Uterus (tissue), 4 donors: Measurements from ENCODE around the gene LYPD6B. TPM values are rescaled to one million over a fixed set of nuclear protein-coding genes. Genes with fewer than 3 reads are reported as not detected.

Experiments
- DNase-seq, 2 donors: peaks; one replicate each; pipeline ENCODE4 v3.0.0-alpha.2; 2019 to 2020
- H3K27ac ChIP-seq, 2 donors: fragments of 200-600 bp; sonication (generic); 1 replicate in 1 of 2; 2 replicates in 1 of 2; pipeline ENCODE4 v1.5.1; 2016 to 2018
- H3K27me3 ChIP-seq, 2 donors: fragments of 200-600 bp; sonication (generic); one replicate each; pipeline ENCODE4 v1.5.1; 2018 to 2019; ENCODE audit warnings: control low read depth in 1 of 2
- H3K36me3 ChIP-seq, 2 donors: fragments of 200-600 bp; sonication (generic); one replicate each; pipeline ENCODE4 v1.5.1; 2019; ENCODE audit warnings: control low read depth in 1 of 2
- H3K4me1 ChIP-seq, 2 donors: fragments of 200-600 bp; sonication (generic); one replicate each; pipeline ENCODE4 v1.5.1; 2018 to 2019; ENCODE audit warnings: control low read depth in 1 of 2
- H3K4me3 ChIP-seq, 2 donors: fragments of 200-600 bp; sonication (generic); 1 replicate in 1 of 2; 2 replicates in 1 of 2; pipeline ENCODE4 v1.5.1; 2018 to 2019; ENCODE audit warnings: mild to moderate bottlenecking in 1 of 2
- H3K9me3 ChIP-seq, 2 donors: fragments of 200-600 bp; sonication (generic); one replicate each; pipeline ENCODE4 v1.5.1; 2019; ENCODE audit warnings: control low read depth in 1 of 2
- POLR2A ChIP-seq, 2 donors: fragments of 450-650 bp; IDR thresholded peaks; one replicate each; pipeline ENCODE4 v1.6.1; 2016; ENCODE audit warnings: antibody characterized with exemption in 2 of 2, mild to moderate bottlenecking in 1 of 2, moderate library complexity in 1 of 2
- intact Hi-C: fragments of 100-400 bp; cut with DNase I; formaldehyde crosslinking; loops from one replicate; pipeline ENCODE4 v1.15.1; 2023; ENCODE audit warnings: low total_unique reads
- total RNA-seq, 4 donors: library from RNA; depleted of rRNA in 3 of 4; stranded (reverse); fragments of >200 nt in 3 of 4; gene quantifications; one replicate each; pipeline versions ENCODE4 v1.1.0 to v1.2.4, GENCODE V29; 2014 to 2023
- TF ChIP-seq, protein P1 (sequence below), 4 experiments: fragments of 200-600 bp in 2 of 4; fragments of 450-650 bp in 2 of 4; sonication (generic) in 2 of 4; IDR thresholded peaks; one replicate each; pipeline ENCODE4 v1.5.1; 2016 to 2019; ENCODE audit warnings: antibody characterized with exemption in 4 of 4, mild to moderate bottlenecking in 2 of 4, moderate library complexity in 1 of 4
- donor health status: DM: yes; HTN: yes; CAD: no.

Gene LYPD6B
- total RNA-seq, 4 donors from 2014 or later: 0.27 to 9.8 TPM; not detected in 2

- H3K9me3 ChIP-seq: no peaks in the 10 kb centered on the region
- H3K4me3 ChIP-seq: no peak overlapping the region
- TF ChIP-seq, protein P1, sequence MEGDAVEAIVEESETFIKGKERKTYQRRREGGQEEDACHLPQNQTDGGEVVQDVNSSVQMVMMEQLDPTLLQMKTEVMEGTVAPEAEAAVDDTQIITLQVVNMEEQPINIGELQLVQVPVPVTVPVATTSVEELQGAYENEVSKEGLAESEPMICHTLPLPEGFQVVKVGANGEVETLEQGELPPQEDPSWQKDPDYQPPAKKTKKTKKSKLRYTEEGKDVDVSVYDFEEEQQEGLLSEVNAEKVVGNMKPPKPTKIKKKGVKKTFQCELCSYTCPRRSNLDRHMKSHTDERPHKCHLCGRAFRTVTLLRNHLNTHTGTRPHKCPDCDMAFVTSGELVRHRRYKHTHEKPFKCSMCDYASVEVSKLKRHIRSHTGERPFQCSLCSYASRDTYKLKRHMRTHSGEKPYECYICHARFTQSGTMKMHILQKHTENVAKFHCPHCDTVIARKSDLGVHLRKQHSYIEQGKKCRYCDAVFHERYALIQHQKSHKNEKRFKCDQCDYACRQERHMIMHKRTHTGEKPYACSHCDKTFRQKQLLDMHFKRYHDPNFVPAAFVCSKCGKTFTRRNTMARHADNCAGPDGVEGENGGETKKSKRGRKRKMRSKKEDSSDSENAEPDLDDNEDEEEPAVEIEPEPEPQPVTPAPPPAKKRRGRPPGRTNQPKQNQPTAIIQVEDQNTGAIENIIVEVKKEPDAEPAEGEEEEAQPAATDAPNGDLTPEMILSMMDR (IDR thresholded peaks at IDR 0.05): no peak
- TF ChIP-seq POLR2A (IDR thresholded peaks at IDR 0.05): no peak
- H3K4me1 ChIP-seq: no peaks in the 10 kb centered on the region
- no peak for DNase-seq
- H3K27ac ChIP-seq: no peak overlapping the region
- no peaks in the 10 kb centered on the region for H3K36me3 ChIP-seq
- intact Hi-C loops: no loop called here
- H3K27me3 ChIP-seq: no peaks in the 10 kb centered on the region
Measured at GRCh38 chr2:149112068-149112467, 73.6 kb downstream of the LYPD6B start.

- H3K27me3 ChIP-seq: no peaks in the 10 kb centered on the region
- no peak for TF ChIP-seq POLR2A (IDR thresholded peaks at IDR 0.05)
- TF ChIP-seq, protein P1 (IDR thresholded peaks at IDR 0.05): no peak
Measured at GRCh38 chr2:149112713-149113112, 74.2 kb downstream of the LYPD6B start.

GRCh38 chr2:149115781-149116180 is 77.3 kb downstream of the LYPD6B start:
- DNase-seq: no peak
- Histone ChIP-seq H3K36me3 (no peaks in the 10 kb centered on the region), H3K4me3 (no peak overlapping the region), H3K27me3 (no peaks in the 10 kb centered on the region), H3K4me1 (no peaks in the 10 kb centered on the region), H3K9me3 (no peaks in the 10 kb centered on the region), H3K27ac (no peak overlapping the region)
- intact Hi-C loops: no loop called here
- TF ChIP-seq, protein P1 (IDR thresholded peaks at IDR 0.05): no peak
- TF ChIP-seq POLR2A (IDR thresholded peaks at IDR 0.05): no peak

More at GRCh38 chr2:149112713-149113112, 74.2 kb downstream of the LYPD6B start:
- H3K4me3 ChIP-seq: no peak overlapping the region
- no peak for DNase-seq
- H3K9me3 ChIP-seq: no peaks in the 10 kb centered on the region
- intact Hi-C loops: no loop called here
- no peak overlapping the region for H3K27ac ChIP-seq
- H3K36me3 ChIP-seq: no peaks in the 10 kb centered on the region
- no peaks in the 10 kb centered on the region for H3K4me1 ChIP-seq

DNA sequence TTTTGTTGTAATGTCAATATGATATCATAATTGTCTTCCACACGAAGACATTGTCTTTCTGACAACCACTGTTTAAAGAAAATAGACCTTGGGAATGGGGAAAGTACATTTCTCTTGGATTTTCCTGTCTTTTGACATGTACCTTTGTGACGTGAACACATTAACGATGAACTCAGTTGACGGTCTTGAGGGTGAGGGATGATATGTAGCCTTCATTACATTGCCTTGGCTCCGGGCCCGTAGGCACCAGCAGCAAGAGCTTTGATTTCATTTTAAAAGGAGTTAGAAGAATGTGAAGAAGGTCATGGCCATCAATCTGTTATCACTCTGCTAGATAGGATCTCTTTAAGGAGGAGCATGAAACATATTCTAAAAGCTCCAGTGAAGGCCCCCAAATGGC is 80.9 kb downstream of the LYPD6B start:
- Histone ChIP-seq H3K27me3 (no peaks in the 10 kb centered on the region), H3K4me1 (no peaks in the 10 kb centered on the region), H3K27ac (no peak overlapping the region), H3K4me3 (no peak overlapping the region), H3K36me3 (no peaks in the 10 kb centered on the region), H3K9me3 (no peaks in the 10 kb centered on the region)
- TF ChIP-seq, protein P1 (IDR thresholded peaks at IDR 0.05): no peak
- no peak for TF ChIP-seq POLR2A (IDR thresholded peaks at IDR 0.05)
- no peak for DNase-seq
- intact Hi-C loops: no loop called here

GRCh38 chr2:149122516-149122915 is 84.0 kb downstream of the LYPD6B start:
- Histone ChIP-seq H3K36me3 (no peaks in the 10 kb centered on the region), H3K9me3 (no peaks in the 10 kb centered on the region), H3K4me3 (no peak overlapping the region), H3K4me1 (no peaks in the 10 kb centered on the region), H3K27ac (no peak overlapping the region), H3K27me3 (no peaks in the 10 kb centered on the region)
- no peak for DNase-seq
- TF ChIP-seq, protein P1 (IDR thresholded peaks at IDR 0.05): no peak
- no peak for TF ChIP-seq POLR2A (IDR thresholded peaks at IDR 0.05)
- intact Hi-C loops: no loop called here
